ENCODE results near the gene TRA2B.
"Not testable (repeated sequence)": the region's sequence is repeated elsewhere in the genome, so short reads cannot be mapped to it uniquely, and the experiment has no call there.

The TRA2B gene

DNA sequence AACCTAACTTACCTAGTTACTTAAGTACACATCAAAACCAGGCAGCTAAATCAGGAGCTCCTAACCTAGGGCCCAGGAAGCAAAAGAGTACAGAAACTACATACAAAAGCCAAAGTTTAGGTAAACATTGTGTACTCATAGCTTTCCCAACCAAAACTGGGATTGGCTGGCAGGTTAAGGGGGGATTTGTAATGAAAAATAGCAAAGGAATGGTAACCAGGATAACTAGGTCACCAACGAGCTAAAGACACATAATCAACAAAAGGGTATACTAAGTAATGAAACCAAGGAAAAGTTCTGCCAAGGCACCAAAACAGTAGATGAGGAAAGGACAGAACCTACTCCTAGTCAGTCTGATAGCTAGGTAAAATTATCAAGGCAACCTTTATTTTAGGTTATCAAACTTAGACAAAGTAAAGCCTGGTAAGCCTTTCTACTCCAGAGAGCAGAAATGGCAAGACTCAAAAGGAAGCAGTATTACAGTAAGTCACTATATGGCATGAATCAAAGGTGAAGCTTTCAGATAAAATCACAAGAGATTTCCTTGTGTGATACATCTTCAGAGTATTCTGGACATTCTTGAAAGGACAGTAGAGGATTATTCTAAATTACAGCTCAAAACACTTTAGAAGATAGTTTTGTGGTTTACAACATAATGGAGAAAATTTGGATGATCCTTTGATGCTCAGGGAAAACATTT is 10.2 kb downstream of the TRA2B start:
- DNase-seq (ENCODE audit: low read depth) = no peak

DNA sequence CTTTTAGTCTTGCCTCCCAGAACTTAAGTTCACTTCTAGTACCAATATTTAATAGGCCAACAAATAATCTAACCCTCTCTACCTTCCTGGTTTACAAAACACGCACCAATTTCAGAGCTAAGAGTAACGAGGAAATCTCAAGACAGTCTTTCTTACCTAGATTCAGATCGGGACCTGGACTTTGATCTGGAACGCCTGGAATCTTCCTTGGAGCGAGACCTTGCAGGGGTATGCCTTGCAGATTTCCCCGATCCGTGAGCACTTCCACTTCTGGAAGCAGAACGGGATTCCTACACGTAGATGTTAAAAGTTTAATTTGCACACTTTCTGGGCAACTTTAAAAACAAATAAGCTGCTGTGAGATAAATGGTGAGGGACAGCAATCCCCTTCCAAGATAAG is 11.4 kb downstream of the TRA2B start:
- DNase-seq (ENCODE audit: low read depth) = no peak

DNA sequence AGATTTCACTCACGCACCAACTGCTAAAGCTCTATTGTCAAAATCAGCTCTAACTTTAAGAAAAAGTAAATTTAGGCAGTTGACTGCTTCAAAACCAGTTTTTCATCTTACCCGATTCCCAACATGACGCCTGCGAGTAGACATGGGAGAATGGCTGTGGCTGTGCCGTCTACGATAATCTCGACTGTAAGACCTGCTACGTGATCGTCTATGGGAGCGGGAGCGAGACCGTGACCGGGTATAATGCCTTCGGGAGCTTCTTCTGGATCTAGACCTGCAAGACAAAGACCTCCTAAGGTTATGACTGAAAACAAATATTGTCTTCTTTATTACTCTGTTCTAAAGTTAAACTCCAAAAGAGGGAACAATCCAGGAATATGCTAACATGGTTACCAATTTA is 12.5 kb downstream of the TRA2B start:
- DNase-seq (ENCODE audit: low read depth) = no peak

DNA sequence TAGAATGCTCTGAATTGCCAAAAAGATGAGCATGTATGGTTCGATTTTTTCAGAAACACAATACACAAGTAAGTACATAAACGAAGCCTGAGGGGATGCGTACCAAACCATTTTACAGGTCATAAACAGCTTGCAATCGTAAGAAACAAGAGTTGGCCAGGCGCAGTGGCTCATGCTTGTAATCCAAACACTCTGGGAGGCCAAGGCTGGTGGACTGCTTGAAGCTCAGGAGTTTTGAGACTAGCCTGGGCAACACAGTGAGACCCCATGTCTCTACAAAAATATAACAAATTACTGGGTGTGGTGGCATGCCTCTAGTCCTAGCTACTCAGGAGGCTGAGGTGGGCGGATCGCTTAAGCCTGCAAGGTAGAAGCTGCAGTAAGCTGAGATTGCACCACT is 13.4 kb downstream of the TRA2B start:
- DNase-seq (ENCODE audit: low read depth) = no peak

DNA sequence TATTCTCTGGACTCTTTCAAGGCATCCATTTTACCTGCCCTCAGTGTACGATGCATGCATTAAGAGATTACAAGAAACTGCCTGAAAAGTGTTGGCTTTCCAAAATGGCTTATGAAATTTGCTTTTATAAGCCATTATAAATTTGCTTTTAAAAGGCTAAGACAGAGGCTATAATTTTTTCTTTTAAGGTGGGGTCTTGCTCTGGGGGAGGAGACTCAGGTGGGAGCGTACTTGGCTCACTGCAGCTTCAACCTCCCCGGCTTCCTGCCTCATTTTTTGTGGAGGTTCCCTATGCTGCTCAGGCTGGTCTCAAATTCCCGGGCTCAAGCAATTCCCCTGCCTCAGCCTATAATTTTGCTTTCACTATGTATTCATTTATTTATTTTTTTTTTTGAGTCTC is 17.6 kb downstream of the TRA2B start:
- no peak for DNase-seq (ENCODE audit: low read depth)

DNA sequence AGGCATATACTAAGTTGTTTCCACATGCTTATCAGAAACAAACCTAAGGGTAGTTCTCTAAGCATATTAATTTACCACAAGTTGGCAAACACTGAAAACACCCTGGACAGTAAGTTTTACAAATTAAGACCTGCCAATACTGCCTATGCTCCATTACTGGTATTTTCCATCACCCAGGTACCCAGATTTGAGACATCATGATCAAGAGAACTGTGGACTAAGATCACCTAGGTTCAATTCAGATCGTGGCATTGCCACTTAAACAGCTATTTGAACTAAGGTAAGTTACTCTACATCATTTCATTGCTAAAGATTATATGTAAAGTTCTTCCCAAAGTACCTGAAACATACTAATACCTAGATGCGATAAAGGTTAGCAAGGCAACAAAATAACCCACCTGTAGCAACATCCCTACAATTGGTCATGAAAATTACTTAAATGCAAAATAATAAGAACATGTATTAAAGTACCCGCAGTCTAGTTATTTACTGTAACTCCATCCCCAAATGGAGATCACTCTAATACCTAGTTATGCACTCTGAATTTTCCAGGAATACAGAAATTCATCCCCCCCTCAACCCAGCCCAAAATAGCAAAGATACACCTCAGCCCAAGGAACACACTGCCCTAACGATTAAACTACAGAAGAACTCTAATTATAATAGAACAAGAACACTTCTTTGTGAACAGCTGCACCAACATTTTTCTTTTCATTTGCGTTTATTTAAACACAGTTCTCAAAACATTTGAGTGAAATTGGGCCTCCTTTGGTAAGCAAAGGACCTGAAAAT is 21.6 kb downstream of the TRA2B start:
- DNase-seq (ENCODE audit: low read depth) = no peak

DNA sequence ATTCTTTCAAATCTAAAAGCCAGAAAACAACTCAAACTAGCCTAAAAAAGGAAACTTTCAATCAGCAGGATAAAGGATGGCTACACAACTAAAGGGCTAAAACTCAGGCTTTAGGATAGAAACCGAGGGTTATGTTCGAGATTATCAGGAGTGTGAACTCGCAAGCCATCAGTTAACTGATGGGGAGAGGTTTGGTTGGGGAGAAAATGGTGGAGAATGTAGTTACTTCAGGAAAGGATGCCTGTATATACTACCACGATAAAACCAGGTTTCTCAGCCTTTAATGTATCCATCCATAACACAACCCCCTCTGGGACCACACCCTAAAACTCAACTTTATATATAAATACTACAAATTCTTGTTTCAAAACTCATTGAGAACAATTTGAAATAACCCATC is 22.2 kb downstream of the TRA2B start:
- DNase-seq (ENCODE audit: low read depth) = no peak

DNA sequence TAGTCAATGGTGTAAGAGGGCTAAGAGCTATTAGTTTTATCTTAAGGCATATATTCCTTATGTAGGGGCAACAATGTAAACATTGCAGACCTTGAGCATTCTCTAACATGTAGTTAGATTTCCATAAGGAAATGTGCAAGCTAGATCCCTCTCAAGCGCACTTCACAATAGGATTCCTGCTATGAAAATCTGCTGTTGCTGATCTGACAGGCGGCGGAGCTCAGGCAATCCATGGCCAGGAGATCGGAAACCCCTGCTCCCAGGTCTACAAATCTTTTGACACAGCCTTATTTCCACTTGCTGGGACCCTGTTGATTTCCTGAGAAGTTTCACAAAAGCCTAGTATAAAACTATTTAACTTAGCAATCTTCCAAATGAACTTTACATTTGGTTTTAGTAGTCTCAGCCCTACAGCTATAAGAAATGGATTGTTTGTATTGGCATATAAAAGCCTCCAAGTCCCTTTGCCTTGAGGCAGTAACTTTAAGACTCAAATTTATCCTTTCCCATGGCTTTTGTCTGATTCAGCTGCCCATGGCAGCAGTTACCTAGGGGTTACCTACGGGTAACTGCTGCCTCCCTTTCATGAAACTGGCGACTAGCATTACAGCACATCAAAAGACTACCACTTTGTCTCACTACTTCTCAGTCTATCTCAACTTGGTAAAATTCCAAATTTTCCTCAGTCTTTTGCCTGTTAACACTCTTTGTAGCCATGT is 22.7 kb downstream of the TRA2B start:
- no peak for DNase-seq (ENCODE audit: low read depth)

DNA sequence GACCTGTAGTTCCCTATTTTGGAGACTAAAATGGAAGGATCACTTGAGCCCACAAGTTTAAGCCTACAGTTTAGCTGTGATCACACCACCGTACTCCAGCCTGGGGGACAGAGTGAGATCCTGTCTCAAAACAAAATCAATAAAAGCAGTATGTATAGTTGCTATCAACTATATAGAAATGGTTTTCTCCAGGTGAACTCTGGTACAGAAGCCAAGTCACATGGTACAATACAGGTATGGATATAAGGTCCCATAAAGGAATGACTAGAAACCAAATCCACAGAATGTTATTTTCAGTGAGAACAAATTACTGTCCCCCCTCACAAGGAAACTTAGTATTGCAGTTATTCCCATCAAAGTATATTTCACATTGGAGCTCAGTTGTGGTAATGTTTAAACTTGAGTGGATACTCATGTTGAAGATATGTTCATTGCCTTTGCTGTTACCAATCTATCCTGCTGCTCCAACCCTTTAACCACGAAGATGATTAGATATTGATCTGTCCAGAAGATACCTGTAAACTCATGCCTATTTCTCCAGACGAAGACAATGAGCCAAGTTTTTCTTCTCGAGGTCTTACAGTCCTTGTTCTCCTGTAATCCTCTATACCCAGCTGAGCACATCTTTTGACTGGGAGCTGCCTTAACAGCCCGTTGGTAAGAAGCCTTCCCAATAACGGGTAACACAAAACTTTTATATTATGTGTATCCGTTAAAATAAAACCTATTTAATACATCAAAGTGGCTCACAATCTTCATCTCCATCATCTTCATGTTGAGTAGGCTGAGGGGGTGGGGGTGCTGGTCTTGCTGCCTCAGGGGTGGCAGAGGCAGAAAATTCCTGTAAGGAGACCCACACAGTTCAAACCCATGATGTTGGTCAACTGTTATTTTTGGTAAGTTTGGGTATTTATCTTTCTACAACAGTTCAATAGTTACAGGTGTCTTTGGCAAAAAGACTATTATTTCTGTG is 24.6 kb downstream of the TRA2B start:
- no peak for DNase-seq (ENCODE audit: low read depth)

DNA sequence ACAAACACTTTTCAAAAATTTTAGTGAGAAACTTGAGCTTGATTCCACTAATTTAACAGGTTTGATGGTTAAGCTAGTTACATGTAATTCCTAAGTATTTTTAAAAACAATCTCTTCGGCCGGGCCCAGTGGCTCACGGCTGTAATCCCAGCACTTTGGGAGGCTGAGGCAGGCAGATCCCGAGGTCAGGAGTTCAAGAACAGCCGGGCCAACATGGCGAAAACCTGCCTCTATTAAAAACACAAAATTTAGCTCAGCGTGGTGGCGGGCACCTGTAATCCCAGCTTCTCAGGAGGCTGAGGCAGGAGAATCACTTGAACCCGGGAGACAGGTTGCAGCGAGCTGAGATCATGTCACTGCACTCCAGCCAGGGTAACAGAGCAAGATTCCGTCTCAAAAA is 25.3 kb downstream of the TRA2B start:
- no peak for DNase-seq (ENCODE audit: low read depth)

DNA sequence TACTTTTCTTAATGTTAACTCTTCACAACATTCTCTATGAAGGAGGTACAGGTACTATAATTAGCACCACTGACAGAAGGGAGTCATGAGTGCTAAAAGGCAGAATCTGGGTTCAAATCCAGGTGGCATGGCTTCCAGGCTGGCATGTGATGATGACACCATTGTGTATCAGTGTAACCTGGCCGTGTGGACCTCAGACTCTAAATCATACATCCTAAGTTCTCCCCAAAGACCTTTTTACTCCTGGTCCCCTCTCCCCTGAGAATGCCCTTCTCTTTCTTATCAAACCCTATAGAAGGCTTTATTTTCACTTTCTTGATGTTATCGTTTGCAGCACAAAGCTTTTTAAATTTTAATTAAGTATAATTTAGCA is 26.8 kb downstream of the TRA2B start:
- DNase-seq (ENCODE audit: low read depth) = not testable (repeated sequence)

DNA sequence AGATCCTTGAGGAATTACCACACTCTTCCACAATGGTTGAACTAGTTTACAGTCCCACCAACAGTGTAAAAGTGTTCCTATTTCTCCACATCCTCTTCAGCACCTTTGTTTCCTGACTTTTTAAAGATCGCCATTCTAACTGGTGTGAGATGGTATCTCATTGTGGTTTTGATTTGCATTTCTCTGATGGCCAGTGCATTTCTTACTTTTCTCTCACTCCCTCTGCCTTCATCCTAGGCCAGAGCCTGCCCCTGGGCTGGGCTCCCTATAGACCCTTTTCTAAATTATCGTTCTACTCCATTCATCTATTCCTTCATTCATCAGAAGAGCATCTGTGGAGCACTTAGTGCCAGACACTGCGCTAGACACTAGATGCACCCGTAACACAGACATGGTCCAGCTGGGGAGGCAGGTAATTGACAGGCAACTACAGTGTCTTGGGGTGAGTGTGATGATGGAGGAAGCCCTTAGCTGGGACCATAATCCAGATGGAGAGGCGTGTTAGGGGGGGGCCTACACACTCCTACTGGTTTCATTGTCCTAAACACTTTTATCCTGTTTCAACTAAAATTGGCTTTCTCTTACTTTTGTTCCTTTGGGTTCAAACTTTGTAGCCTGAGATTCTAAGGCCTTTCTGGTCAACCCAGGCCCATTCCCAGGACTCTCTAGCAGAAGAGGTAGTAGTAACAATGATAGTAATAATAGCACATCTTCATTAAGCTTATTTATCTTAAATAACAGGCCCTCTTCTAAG is 27.3 kb downstream of the TRA2B start:
- not testable (repeated sequence) for DNase-seq (ENCODE audit: low read depth)

DNA sequence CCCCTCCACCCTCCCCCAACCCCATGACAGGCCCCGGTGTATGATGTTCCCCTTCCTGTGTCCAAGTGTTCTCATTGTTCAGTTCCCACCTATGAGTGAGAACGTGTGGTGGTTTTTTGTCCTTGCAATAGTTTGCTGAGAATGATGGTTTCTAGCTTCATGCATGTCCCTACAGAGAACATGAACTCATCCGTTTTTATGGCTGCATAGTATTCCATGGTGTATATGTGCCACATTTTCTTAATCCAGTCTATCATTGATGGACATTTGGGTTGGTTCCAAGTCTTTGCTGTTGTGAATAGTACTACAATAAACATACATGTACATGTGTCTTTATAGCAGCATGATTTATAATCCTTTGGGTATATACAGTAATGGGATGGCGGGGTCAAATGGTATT is 27.9 kb downstream of the TRA2B start:
- not testable (repeated sequence) for DNase-seq (ENCODE audit: low read depth)

DNA sequence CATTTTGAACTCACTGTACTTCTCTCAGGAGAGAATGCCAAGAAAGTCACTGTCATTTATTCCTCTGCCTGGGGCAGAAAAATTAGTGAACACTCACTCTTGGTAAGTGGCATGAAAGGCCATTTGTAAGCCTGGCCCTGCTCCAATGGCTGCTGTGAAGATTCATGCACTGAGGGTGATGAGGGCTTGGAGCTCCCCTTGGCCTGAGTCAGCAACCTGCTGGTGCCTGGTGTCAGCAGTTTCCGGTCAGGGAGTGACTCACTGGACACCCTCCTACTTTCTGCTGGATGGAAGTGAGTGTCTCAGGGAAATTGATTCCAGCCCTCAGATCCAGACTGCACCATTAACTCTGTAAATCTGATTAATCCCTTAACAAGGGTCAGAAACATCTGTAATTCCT is 37.6 kb downstream of the TRA2B start:
- DNase-seq (ENCODE audit: low read depth) = peak; percentile 82

DNA sequence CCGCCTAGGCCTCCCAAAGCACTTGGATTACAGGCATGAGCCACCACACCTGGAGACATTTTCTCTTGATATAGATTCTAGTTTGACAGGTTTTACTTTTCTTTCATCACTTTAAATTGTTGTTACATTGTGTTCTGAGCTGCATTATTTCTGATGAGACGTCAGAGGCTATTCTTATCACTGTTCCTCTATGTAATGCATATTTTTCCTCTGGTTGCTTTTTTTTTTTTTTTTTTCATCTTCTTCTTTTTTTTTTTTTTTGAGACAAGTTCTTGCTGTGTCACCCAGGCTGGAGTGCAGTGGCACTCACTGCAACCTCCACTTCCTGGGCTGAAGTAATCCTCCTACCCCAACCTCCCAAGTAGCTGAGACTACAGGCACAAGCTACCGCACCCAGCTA is 41.2 kb downstream of the TRA2B start:
- DNase-seq (ENCODE audit: low read depth) = no peak

DNA sequence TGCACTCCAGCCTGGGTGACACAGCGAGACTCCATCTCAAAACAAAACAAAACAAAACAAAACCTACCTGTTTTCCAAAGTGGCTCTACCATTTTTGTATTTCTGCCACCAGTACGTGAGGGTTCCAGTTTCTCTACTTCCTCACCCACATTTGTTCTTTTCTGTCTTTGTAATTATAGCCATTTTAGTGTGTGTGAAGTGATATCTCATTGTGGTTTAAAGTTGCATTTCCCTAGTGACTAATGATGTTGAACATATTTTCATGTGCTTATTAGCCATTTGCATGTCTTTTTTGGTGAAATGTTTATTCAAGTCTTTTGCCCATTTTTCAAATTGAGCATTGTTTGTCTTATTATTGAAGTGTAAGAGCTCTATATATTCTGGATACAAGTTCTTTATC is 50.7 kb downstream of the TRA2B start:
- DNase-seq (ENCODE audit: low read depth) = no peak

DNA sequence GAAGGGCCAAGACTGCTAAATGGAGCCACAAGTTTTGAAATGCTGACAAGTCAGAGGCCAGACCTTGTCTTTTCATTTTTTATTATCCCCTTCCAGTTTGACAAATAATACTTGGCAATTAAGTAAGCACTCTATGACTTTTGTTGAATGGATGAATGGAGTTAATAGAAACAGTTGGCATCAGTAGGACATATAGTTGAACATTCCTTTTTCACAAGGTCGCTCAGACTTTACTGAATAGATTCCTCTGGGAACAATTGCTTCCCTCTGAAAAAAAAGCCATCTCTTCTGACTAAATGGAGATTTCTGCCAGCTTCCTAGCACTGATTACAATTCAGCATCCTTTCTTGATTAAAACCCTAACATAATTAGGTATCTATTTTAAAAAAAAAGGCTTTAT is 53.2 kb downstream of the TRA2B start:
- no peak for DNase-seq (ENCODE audit: low read depth)

DNA sequence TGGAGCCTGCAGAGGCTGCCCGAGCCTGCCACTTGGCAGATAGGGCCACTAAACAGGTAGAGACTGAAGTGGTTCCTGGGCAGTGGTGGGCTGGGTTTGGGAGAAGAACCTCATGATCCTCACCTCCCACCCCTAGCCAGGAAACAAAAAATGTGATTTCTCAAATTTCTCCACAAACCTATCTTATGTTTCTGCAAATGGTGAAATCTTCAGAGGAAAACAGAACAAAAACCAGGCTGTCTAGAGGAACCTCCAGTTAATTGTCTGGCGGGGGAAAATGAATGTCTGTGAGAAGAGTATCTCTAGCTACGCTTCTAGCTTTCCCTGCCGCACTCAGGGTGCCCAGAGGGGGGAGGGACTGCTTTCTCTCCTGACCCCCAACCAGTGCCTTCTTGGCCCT is 55.9 kb downstream of the TRA2B start:
- DNase-seq (ENCODE audit: low read depth) = no peak

DNA sequence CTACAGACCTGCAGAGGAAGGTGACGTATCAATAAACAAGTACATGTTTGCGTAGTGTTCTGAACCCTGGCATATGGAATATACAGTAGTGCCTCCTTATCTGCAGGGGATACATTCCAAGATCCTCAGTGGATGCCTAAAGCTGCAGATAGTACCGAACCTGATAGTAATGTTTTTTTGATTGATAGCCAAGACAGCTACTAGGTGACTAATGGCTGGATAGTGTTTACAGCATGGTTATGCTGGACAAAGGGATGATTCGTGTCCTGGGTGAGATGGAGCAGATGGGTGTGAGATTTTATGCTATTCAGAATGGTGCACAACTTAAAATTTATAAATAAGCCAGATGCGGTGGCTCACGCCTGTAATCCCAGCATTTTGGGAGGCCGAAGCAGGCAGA is 57.2 kb downstream of the TRA2B start:
- no peak for DNase-seq (ENCODE audit: low read depth)

DNA sequence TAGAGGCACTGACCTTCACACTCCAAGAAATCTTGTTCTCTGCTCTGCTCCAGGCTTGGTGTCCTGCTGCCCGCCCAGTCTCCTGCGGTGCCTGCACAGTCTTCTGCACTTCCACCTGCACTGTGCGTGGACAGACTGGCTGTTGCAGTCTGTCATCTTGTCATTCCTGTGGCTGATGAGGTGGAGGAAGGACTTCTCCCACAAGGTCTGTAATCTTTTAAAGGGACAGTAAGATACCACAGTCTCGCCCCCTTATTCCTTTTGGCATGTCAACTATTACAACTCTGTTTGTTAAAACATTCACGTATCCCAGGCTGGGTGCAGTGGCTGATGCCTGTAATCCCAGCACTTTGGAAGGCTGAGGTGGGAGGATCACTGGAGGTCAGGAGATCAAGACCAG is 58.9 kb downstream of the TRA2B start:
- no peak for DNase-seq (ENCODE audit: low read depth)

DNA sequence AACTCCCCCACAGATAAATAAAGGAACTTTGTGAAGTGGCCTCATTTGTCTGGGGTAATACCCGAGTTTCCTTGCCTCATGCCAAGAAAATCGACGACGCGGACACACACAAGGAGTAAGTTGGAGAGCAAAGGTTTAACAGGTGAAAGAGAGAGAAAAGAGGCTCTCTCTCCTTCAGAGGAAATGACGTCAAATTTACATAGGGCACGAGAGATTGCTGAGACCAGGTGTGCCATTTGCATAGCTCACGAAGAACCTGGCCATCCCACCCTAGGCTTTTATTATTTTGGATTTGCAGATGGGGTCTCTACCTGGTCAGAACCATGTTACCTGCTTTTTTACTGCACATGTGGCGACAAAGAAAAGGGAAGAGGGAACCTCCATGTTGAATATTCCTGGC is 63.7 kb downstream of the TRA2B start:
- DNase-seq (ENCODE audit: low read depth) = no peak

All from non-pigmented ciliary epithelial cell (primary cell).